ENCODE results near the gene ZBTB42.
"Not testable (repeated sequence)": the region's sequence is repeated elsewhere in the genome, so short reads cannot be mapped to it uniquely, and the experiment has no call there.

Gene ZBTB42

GRCh38 chr14:104813286-104813685 lies 12.4 kb downstream of the ZBTB42 start:
- no peak for DNase-seq

DNA sequence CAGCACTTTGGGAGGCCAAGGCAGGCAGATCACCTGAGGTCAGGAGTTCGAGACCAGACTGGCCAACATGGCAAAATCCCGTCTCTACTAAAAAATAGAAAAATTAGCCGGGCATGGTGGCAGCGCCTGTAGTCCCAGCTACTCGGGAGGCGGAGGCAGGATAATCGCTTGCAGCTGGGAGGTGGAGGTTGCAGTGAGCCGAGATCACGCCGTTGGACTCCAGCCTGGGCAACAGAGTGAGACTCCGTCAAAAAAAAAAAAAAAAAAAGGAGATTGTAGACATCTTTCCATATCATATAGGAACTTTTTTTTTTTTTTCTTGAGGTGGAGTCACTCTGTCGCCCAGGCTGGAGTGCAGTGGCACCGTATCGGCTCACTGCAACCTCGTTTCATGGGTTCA lies 13.8 kb downstream of the ZBTB42 start:
- not testable (repeated sequence) for DNase-seq

GRCh38 chr14:104816616-104816884 lies 15.6 kb downstream of the ZBTB42 start:
- no peak for DNase-seq

GRCh38 chr14:104817930-104818713 lies 17.2 kb downstream of the ZBTB42 start:
- no peak for DNase-seq

DNA sequence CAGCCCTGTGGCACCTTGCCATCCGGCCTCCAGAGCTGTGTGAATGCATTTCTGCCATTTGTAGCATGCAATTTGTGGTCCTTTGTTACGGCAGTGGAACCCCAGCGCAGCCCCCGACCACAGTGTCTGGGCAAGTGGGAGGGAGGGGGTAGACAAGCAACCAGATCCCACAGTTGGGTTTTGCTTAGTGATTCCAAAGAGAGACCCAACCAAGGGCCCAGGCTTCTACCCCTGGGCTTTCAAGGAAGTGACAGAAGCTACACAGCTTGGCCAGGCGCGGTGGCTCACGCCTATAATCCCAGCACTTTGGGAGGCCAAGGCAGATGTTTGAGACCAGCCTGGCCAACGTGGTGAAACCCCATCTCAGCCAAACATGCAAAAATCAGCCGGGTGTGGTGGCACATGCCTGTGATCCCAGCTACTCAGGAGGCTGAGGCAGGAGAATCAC lies 17.8 kb downstream of the ZBTB42 start:
- DNase-seq: no peak

GRCh38 chr14:104819361-104819781 lies 18.5 kb downstream of the ZBTB42 start:
- no peak for DNase-seq

DNA sequence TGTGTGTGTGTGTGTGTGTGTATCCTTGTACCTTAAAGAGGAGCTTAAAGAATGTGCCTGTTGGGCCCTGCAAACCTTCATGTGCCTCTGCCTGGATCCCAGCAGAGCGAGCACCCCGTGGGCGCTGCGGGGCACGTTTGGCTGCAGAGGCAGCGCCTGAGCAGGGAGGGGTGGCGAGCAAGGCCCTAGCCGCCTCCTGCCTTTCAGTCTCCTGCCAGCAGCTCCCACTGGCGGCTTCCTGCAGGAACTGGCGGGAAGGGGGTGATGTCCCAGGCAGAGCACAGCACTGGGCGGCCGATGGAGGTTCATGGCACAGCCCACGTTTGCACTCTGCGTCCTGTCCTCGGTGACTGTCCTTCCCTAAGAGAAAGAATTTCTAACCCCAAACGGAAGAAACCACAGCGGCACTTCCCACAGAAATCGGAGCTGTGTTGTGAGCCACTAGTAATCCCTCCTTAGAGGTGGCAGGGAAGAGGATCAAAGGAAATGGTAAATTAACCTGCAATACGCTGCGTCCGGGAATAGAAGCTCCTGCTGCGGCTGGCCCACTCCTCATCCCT lies 19.8 kb downstream of the ZBTB42 start:
- no peak for DNase-seq

GRCh38 chr14:104821229-104821945 lies 20.5 kb downstream of the ZBTB42 start:
- no peak for DNase-seq

GRCh38 chr14:104821971-104822608 lies 21.2 kb downstream of the ZBTB42 start:
- DNase-seq: no peak

DNA sequence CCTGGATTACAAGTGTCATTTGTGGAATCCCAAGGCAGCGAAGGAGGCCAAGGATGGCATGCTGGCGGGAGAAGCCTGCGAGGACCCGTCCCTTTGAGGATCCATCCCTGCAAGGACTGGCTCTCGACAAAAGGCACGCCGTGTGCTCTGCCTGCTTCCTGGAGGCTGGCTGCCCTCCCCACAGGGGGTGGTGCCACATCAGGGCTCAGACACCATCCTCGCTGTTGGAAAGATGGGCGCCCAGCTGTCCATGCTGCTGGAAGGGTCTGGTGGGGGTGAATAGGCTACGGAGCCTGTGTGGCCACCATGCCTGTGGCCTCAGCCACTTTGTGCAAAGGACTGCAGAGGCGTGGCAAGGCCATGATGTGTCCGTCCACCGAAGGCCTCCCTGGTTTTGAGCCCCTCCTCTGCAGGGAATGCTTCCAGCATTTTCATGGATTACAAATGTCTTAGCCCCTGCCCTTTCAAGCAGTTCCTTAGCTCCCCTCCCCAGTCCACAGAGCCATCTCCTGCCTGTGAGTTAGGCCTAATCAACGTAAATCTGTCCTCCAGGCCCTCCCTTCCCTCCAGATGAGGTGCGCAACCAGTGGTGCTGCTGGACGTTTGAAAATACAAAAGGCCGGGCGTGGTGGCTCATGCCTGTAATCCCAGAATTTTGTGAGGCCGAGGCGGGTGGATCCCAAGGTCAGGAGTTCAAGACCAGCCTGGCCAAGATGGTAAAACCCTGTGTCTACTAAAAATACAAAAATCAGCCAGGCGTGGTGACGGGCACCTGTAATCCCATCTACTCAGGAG lies 22.1 kb downstream of the ZBTB42 start:
- no peak for DNase-seq

- no peak for DNase-seq
These were observed 23.6 kb downstream of the ZBTB42 start for GRCh38 chr14:104824353-104824997.

GRCh38 chr14:104826189-104826860 lies 25.4 kb downstream of the ZBTB42 start:
- peak; percentile 91 for DNase-seq

DNA sequence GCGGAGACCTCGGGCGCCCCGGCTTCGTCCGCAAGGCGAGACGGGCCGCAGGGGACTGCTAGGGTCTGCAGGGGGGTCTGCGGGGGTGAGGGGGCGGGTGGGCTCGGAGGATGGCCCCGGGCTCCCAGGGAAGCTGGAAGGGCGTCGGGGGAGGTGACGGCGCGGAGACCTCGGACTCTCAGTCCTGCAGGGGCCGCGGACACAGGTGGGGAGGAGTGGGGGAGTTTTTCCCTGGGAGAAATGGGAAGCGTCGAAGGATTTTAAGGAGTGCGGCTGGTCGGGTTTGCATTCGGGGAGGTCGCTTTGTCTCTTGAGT lies 25.9 kb downstream of the ZBTB42 start:
- no peak for DNase-seq

- peak; percentile 64 for DNase-seq
These were observed 26.5 kb downstream of the ZBTB42 start for GRCh38 chr14:104827177-104828055.

DNA sequence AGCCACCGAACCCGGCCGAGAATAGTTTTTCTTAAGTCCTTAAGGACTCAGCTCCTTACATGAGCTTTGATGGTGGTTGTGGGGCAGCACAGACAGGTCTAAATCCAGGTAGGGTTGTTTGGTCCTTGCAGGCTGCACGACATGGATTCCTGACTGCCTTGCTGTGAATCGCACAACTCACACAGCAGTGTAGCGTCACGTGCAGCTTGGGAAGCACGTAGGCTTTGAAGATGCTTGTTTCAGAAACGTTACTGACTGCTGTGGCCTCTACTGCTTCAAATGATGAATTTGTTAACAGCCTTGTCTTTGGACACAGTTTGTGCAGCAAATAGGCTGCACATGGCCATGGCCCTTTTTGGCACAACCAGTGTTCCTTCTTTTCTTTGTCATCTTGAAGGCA lies 29.9 kb downstream of the ZBTB42 start:
- DNase-seq: no peak

DNA sequence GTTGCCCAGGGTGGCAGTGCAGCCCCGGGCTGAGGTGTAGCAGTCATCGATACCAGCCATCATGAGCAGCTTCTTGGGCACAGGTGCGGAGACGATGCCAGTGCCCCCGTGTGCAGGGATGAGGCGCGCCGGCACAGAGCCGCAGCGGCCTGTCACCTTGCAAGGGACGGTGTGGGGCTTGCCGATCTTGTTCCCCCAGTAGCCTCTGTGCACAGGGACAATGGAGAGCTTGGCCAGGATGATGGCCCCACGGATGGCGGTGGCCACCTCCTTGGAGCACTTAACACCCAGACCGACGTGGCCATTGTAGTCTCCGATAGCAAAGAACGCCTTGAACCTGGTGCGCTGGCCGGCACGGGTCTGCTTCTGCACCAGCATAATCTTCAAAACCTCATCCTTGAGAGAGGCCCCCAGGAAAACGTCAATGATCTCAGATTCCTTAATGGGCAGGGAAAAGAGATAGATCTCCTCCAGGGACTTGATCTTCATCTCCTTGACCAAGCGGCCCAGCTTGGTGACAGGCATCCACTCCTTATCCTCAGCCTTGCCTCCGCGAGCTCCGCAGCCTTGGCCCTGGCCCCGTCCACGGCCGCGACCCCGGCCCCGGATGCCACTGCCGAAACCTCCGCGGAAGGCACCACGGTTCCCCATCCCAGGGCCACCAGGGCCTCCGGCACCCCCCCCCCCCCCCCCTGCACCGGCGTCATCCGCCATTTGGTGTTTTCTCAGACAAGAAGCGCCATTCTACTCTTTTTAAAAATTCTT lies 35.5 kb downstream of the ZBTB42 start:
- not testable (repeated sequence) for DNase-seq

DNA sequence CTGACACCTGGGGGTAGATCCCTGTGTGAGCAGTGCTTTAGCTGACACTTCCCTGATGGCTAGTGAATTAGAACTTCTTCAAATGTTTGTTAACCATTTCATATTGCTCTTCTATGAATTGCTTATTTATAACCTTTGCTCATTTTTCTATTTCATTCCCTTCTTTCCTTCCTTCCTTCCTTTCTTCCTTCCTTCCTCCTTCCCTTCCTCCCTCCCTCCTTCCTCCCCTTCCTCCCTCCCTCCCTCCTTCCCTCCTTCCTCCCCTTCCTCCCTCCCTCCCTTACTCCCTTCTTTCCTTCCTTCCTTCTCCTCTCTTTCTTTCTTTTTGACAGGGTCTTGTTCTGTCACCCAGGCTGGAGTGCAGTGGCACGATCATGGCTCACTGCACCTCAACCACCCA lies 40.8 kb downstream of the ZBTB42 start:
- DNase-seq: no peak

- no peak for DNase-seq
These were observed 42.1 kb downstream of the ZBTB42 start for GRCh38 chr14:104843006-104843405.

- no peak for DNase-seq
These were observed 42.8 kb downstream of the ZBTB42 start for GRCh38 chr14:104843442-104844305.
